Measurements from ENCODE around the gene NRXN2.

GRCh38 chr11:64590763-64591221, 132.2 kb downstream of the NRXN2 start, which contains the start of gene SLC22A12:
- TF ChIP-seq REST (IDR thresholded peaks at IDR 0.05; ENCODE audit: insufficient read depth in 1 of 2, low read depth in 2 of 2, low read length in 2 of 2) (no peak), TAF1 (IDR thresholded peaks at IDR 0.05; ENCODE audit: borderline replicate concordance, insufficient read depth, low read length) (no peak), POLR2AphosphoS5 (IDR thresholded peaks at IDR 0.05; ENCODE audit: low read depth, low read length) (no peak)
